K562 (cell line): ENCODE results near the gene RNPEPL1. TPM values are rescaled to one million over a fixed set of nuclear protein-coding genes. Genes with fewer than 3 reads are reported as not detected.
A peak's percentile ranks its signal among the peaks of the same experiment; 100 is the strongest.

Experiments used
- ATAC-seq: fragments of 200-7000 bp; cut with Tn5 transposase; 3 replicates; pipeline ENCODE4 v1.9.1; 2020; ENCODE audit warnings: moderate library complexity
- BruUV-seq: library from RNA; stranded (reverse); fragments of 400-500 nt; replicated peaks from 2 replicates; lab custom pipeline; 2021; lab: Mats Ljungman, UMichigan
- CTCF ChIA-PET: fragments of 300-600 bp; formaldehyde crosslinking; extraction: SDS; loops from one replicate; lab custom pipeline; 2021; ENCODE audit warnings: low intra/inter-chr PET ratio; lab: Yijun Ruan, JAX
- POLR2A ChIA-PET: fragments of 300-600, 350-650 bp; sonication (Branson Sonifier 250); formaldehyde crosslinking; extraction: SDS; loops from one replicate; lab custom pipeline; 2021; ENCODE audit warnings: antibody characterized with exemption, inconsistent platforms; lab: Yijun Ruan, JAX
- DNase-seq, 4 experiments: peaks; one replicate each; pipeline versions ENCODE4 v3.0.0 to v3.0.0-alpha.2; 2011 to 2018; ENCODE audit warnings: low spot score in 3 of 4, mixed read lengths in 3 of 4; ENCODE audit errors: extremely low read depth in 1 of 4
- FAIRE-seq: peaks from 2 replicates; lab custom pipeline; 2011; peaks lifted over from hg19 to GRCh38; lab: Jason Lieb, UNC
- H2AFZ ChIP-seq: 2 replicates; pipeline ENCODE4 v1.6.0; 2011; ENCODE audit warnings: low read depth, low read length, control low read depth, inconsistent platforms
- H3K27ac ChIP-seq: fragments of 200-600 bp; 3 replicates; pipeline ENCODE4 v1.8.0; 2011; ENCODE audit warnings: low read depth, mild to moderate bottlenecking, control low read depth, inconsistent platforms, low read length, moderate library complexity, mixed read lengths; ENCODE audit errors: extremely low read depth
- H3K27me3 ChIP-seq, 2 experiments: fragments of 300-600 bp in 1 of 2; 2 replicates in 1 of 2; 3 replicates in 1 of 2; pipeline versions ENCODE4 v1.6.0 to v1.8.0; 2011; ENCODE audit warnings: inconsistent platforms in 2 of 2, low read length in 2 of 2, mild to moderate bottlenecking in 1 of 2, mixed read lengths in 1 of 2, moderate library complexity in 1 of 2; ENCODE audit not compliant: control insufficient read depth in 2 of 2, insufficient read depth in 2 of 2
- H3K36me3 ChIP-seq: fragments of 300-600 bp; 3 replicates; pipeline ENCODE4 v1.8.0; 2011; ENCODE audit warnings: mild to moderate bottlenecking, low read length, inconsistent platforms; ENCODE audit not compliant: control insufficient read depth, insufficient read depth
- H3K4me1 ChIP-seq, 2 experiments: fragments of 200-600 bp in 1 of 2; replicated peaks in 1 of 2; 2 replicates in 1 of 2; 3 replicates in 1 of 2; pipeline versions ENCODE4 v1.5.1 to v1.8.0; 2011; ENCODE audit warnings: inconsistent platforms in 2 of 2, low read length in 2 of 2, mild to moderate bottlenecking in 1 of 2, mixed read lengths in 1 of 2, moderate library complexity in 1 of 2; ENCODE audit not compliant: control insufficient read depth in 2 of 2, insufficient read depth in 2 of 2
- H3K4me2 ChIP-seq: 2 replicates; pipeline ENCODE4 v1.6.1; 2011; ENCODE audit warnings: low read length, control low read depth, inconsistent platforms, mixed read lengths; ENCODE audit not compliant: insufficient read depth
- H3K4me3 ChIP-seq: fragments of 200-600 bp; sonication (generic), shearing (Covaris generic); 2 replicates; pipeline ENCODE4 v1.5.1; 2016; ENCODE audit warnings: control low read depth, inconsistent platforms
- H3K79me2 ChIP-seq: fragments of 200-600 bp; 3 replicates; pipeline ENCODE4 v1.8.0; 2011; ENCODE audit warnings: low read length, inconsistent platforms; ENCODE audit not compliant: control insufficient read depth, insufficient read depth
- H3K9ac ChIP-seq, 2 experiments: 2 replicates each; pipeline versions ENCODE4 v1.6.0 to v1.6.1; 2011; ENCODE audit warnings: low read depth in 2 of 2, low read length in 2 of 2, control low read depth in 1 of 2, inconsistent platforms in 1 of 2, mild to moderate bottlenecking in 1 of 2, mixed read lengths in 1 of 2; ENCODE audit not compliant: insufficient read depth in 1 of 2
- H3K9me1 ChIP-seq: one replicate; pipeline ENCODE4 v1.6.0; 2011; ENCODE audit warnings: inconsistent platforms, mild to moderate bottlenecking, low read length, moderate library complexity; ENCODE audit not compliant: control insufficient read depth, insufficient read depth
- H3K9me3 ChIP-seq: replicated peaks from 2 replicates; pipeline ENCODE4 v1.5.1; 2011; ENCODE audit warnings: low read depth, low read length, inconsistent platforms; ENCODE audit not compliant: control insufficient read depth, insufficient read depth
- H4K20me1 ChIP-seq: replicated peaks from 2 replicates; pipeline ENCODE4 v1.6.1; 2011; ENCODE audit warnings: low read length, inconsistent platforms, mixed read lengths; ENCODE audit not compliant: control insufficient read depth, insufficient read depth
- ZNF121 ChIP-seq: sonication (generic); formaldehyde crosslinking; conservative IDR thresholded peaks from 2 replicates; pipeline ENCODE4 v1.8.0; 2022; ENCODE audit warnings: missing genetic modification reagents
- ZNF586 ChIP-seq: fragments of 450-650 bp; formaldehyde crosslinking; conservative IDR thresholded peaks from 2 replicates; pipeline ENCODE4 v1.4.0; 2020; ENCODE audit warnings: mild to moderate bottlenecking, moderate library complexity
- ZNF75A ChIP-seq: fragments of 450-650 bp; formaldehyde crosslinking; IDR thresholded peaks from 2 replicates; pipeline ENCODE4 v1.4.0; 2020; ENCODE audit warnings: mild to moderate bottlenecking
- WGBS: fragments of 100-300 bp; shearing (Covaris generic); methylation state at CpG from one replicate; pipeline ENCODE4 v1.1.6; 2016; ENCODE audit warnings: low coverage, mixed read lengths; ENCODE audit not compliant: insufficient coverage; ENCODE audit errors: missing lambda C conversion rate; 5-methylcytosine and 5-hydroxymethylcytosine counted together
- in situ Hi-C: fragments of 300-500 bp; cut with MboI; formaldehyde crosslinking; loops from 4 replicates; pipeline ENCODE4 v1.15.0; 2018; ENCODE audit warnings: inconsistent platforms, mixed read lengths
- intact Hi-C: fragments of 100-400 bp; cut with micrococcal nuclease; formaldehyde crosslinking; loops from 2 replicates; pipeline ENCODE4 v1.14.2; 2022
- polyA plus RNA-seq, 8 experiments: library from polyadenylated mRNA; depleted of rRNA in 4 of 8; stranded (reverse) in 5 of 8; unstranded in 3 of 8; fragments of >200 nt; fragmentation: Nextera tagmentation in 2 of 8; fragmentation: Illumina TruSeq in 1 of 8; extraction: Ambion mirVana in 2 of 8; extraction: Trizol in 1 of 8; gene quantifications; 2 replicates each; pipeline versions ENCODE4 v1.2.1 to v1.2.3, GENCODE V29; 2011 to 2014; ENCODE audit warnings: inconsistent platforms in 1 of 8, missing spikeins in 1 of 8
- total RNA-seq, 7 experiments: library from RNA; depleted of rRNA in 6 of 7; stranded (reverse); fragments of >200 nt in 6 of 7; fragmentation: Illumina TruSeq in 2 of 7; extraction: Trizol in 2 of 7; gene quantifications; 2 replicates each; pipeline versions ENCODE4 v1.2.1 to v1.2.3, GENCODE V29; 2011 to 2021; ENCODE audit warnings: low replicate concordance in 1 of 7
- TF ChIP-seq, protein P1 (sequence below): fragments of 450-650 bp; IDR thresholded peaks from 2 replicates; pipeline ENCODE4 v1.7.0; 2016; ENCODE audit warnings: borderline replicate concordance
- TF ChIP-seq, protein P2 (sequence below): sonication (generic); formaldehyde crosslinking; IDR thresholded peaks from 2 replicates; pipeline ENCODE4 v1.8.1; 2022; ENCODE audit warnings: missing genetic modification reagents
- TF ChIP-seq, protein P3 (sequence below): sonication (generic); IDR thresholded peaks from 2 replicates; pipeline ENCODE4 v1.6.1; 2016

The RNPEPL1 gene
- total and polyA plus RNA-seq, 9 of the 15 experiments (the other 6 are each of a cell fraction or from before 2014, with no cell fraction given): 0.07 to 38.7 (median 5.6) TPM

DNA sequence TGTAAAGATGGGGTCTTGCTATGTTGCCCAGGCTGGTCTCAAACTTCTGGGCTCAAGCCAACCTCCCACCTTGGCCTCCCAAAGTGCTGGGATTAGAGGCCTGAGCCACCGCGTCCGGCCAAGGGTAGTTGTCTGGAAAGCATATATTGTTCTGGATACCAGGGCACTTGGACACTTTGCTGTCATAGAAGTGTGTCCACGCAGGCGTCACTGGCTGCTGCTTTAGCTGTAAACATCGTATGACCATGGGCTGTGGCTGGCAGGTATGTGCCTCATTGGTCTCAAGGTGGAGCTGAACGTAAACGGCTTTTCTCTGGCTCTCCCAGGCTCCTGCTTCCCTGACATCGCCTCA is 53.8 kb downstream of the RNPEPL1 start:
- WGBS: 57% methylated on average over 8 of the region's 9 CpGs
- Histone ChIP-seq H2AFZ (no peak overlapping the region), H3K9ac (no peak overlapping the region), H3K79me2 (no peaks in the 10 kb centered on the region), H3K9me1 (no peaks in the 10 kb centered on the region), H3K36me3 (no peaks in the 10 kb centered on the region), H3K9me3 (no peaks in the 10 kb centered on the region), H3K4me2 (no peak overlapping the region), H4K20me1 (no peaks in the 10 kb centered on the region), H3K4me3 (no peak overlapping the region), H3K27ac (no peak overlapping the region), H3K4me1 (peaks cover 0 to 51% of the 10 kb centered on the region in 2 experiments; a peak in 2 of 5 replicates), H3K27me3 (no peaks in the 10 kb centered on the region)
- intact Hi-C loops: no loop called here
- 0 out of 2 replicates have a peak, but pooled peaks have one; percentile 40 for TF ChIP-seq ZNF121 (CRISPR knock-in tag)
- TF ChIP-seq, protein P1, sequence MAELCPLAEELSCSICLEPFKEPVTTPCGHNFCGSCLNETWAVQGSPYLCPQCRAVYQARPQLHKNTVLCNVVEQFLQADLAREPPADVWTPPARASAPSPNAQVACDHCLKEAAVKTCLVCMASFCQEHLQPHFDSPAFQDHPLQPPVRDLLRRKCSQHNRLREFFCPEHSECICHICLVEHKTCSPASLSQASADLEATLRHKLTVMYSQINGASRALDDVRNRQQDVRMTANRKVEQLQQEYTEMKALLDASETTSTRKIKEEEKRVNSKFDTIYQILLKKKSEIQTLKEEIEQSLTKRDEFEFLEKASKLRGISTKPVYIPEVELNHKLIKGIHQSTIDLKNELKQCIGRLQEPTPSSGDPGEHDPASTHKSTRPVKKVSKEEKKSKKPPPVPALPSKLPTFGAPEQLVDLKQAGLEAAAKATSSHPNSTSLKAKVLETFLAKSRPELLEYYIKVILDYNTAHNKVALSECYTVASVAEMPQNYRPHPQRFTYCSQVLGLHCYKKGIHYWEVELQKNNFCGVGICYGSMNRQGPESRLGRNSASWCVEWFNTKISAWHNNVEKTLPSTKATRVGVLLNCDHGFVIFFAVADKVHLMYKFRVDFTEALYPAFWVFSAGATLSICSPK: no peak
- no TSS peak for BruUV-seq
- DNase-seq (no peak), FAIRE-seq (no peak), ATAC-seq (no peak)
- in situ Hi-C loops: no loop called here
- ChIA-PET POLR2A (no interaction called here), CTCF (no interaction called here)

DNA sequence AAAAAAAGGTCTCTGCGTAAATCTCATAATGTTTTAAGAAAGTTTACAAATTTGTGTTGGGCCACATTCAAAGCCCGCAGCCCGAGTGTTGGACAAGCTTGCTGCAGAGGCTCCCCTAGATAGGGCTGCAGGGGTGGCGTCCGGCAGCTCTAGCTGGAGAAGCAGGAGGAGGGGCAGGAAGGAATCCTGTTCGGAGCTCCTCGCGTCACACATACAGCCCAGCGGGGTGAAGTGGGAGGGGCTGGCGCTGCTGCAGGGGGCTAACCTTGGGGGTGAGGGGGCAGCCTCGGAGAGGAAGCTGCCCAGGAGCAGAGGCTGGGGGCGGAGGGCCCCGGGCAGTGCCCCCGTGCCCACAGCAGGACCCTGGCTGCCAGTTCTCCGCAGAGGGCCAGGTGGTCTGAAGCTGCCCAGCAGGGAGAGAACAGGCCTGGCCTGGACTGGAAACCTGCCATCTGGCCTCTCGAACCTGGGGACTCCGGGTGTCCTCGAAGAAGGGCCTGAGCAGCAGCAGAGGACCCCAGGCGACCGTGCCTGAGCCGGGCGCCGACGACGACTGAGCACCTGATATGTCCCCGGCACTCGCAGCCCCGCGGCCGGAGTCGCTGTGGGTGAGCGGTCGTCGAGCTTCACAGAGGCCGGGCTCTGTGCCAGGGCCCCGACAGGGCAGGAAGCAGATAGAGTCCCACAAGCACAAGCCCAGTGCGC is 54.4 kb downstream of the RNPEPL1 start:
- in situ Hi-C loops: no loop called here
- H3K27ac ChIP-seq: no peak overlapping the region
- no peaks in the 10 kb centered on the region for H4K20me1 ChIP-seq
- no peaks in the 10 kb centered on the region for H3K9me3 ChIP-seq
- WGBS: 39% methylated on average over 7 of the region's 37 CpGs
- no peaks in the 10 kb centered on the region for H3K27me3 ChIP-seq
- DNase-seq (no peak), FAIRE-seq (no peak), ATAC-seq (no peak)
- peaks cover 0 to 52% of the 10 kb centered on the region in 2 experiments; a peak in 2 of 5 replicates for H3K4me1 ChIP-seq
- CTCF ChIA-PET: no interaction called here
- H3K36me3 ChIP-seq: no peaks in the 10 kb centered on the region
- no peaks in the 10 kb centered on the region for H3K79me2 ChIP-seq
- H3K9me1 ChIP-seq: no peaks in the 10 kb centered on the region
- H3K4me2 ChIP-seq: no peak overlapping the region
- H3K9ac ChIP-seq: no peak overlapping the region
- H2AFZ ChIP-seq: no peak overlapping the region
- POLR2A ChIA-PET: no interaction called here
- intact Hi-C loops: no loop called here
- no TSS peak for BruUV-seq
- H3K4me3 ChIP-seq: no peak overlapping the region
- TF ChIP-seq, protein P2, sequence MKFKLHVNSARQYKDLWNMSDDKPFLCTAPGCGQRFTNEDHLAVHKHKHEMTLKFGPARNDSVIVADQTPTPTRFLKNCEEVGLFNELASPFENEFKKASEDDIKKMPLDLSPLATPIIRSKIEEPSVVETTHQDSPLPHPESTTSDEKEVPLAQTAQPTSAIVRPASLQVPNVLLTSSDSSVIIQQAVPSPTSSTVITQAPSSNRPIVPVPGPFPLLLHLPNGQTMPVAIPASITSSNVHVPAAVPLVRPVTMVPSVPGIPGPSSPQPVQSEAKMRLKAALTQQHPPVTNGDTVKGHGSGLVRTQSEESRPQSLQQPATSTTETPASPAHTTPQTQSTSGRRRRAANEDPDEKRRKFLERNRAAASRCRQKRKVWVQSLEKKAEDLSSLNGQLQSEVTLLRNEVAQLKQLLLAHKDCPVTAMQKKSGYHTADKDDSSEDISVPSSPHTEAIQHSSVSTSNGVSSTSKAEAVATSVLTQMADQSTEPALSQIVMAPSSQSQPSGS (CRISPR knock-in tag): no peak
- TF ChIP-seq ZNF75A (CRISPR knock-in tag) (no peak), ZNF586 (CRISPR knock-in tag) (no peak)
- TF ChIP-seq, protein P3, sequence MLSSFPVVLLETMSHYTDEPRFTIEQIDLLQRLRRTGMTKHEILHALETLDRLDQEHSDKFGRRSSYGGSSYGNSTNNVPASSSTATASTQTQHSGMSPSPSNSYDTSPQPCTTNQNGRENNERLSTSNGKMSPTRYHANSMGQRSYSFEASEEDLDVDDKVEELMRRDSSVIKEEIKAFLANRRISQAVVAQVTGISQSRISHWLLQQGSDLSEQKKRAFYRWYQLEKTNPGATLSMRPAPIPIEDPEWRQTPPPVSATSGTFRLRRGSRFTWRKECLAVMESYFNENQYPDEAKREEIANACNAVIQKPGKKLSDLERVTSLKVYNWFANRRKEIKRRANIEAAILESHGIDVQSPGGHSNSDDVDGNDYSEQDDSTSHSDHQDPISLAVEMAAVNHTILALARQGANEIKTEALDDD: no peak
